ENCODE data around the gene NCAM1.

GRCh38 chr11:113173126-113173525, 211.9 kb downstream of the NCAM1 start:
- TF ChIP-seq, protein P1, sequence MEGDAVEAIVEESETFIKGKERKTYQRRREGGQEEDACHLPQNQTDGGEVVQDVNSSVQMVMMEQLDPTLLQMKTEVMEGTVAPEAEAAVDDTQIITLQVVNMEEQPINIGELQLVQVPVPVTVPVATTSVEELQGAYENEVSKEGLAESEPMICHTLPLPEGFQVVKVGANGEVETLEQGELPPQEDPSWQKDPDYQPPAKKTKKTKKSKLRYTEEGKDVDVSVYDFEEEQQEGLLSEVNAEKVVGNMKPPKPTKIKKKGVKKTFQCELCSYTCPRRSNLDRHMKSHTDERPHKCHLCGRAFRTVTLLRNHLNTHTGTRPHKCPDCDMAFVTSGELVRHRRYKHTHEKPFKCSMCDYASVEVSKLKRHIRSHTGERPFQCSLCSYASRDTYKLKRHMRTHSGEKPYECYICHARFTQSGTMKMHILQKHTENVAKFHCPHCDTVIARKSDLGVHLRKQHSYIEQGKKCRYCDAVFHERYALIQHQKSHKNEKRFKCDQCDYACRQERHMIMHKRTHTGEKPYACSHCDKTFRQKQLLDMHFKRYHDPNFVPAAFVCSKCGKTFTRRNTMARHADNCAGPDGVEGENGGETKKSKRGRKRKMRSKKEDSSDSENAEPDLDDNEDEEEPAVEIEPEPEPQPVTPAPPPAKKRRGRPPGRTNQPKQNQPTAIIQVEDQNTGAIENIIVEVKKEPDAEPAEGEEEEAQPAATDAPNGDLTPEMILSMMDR (conservative IDR thresholded peaks at IDR 0.05; ENCODE audit: low read depth, low read length) = no peak
- no peak for TF ChIP-seq EZH2 (IDR thresholded peaks at IDR 0.05; ENCODE audit: borderline replicate concordance, low read depth, low read length, poor library complexity, severe bottlenecking)
